ENCODE measurements around the gene CLN3.

The CLN3 gene

GRCh38 chr16:28537076-28537475 is 45.2 kb upstream of the CLN3 start:
- H3K27ac ChIP-seq (ENCODE audit: low read depth, low read length) = no peak overlapping the region
- no peaks in the 10 kb centered on the region for H3K36me3 ChIP-seq (ENCODE audit: control insufficient read depth in 1 of 2, insufficient read depth in 2 of 2, low read length in 2 of 2)
- WGBS (ENCODE audit: extremely low coverage, insufficient coverage, insufficient read length) = no CpG with 5 or more reads among the region's 6 CpGs
- no peak for DNase-seq
- H3K4me3 ChIP-seq (ENCODE audit: low read depth, low read length) = no peak overlapping the region
- no peak overlapping the region for H3K14ac ChIP-seq (ENCODE audit: low read length)
- no peak overlapping the region for H2BK5ac ChIP-seq (ENCODE audit: low read depth, low read length, poor library complexity)
- H4K91ac ChIP-seq (ENCODE audit: low read depth, low read length) = no peak overlapping the region
- H2BK12ac ChIP-seq (ENCODE audit: low read length) = no peak overlapping the region
- H3K4me1 ChIP-seq (ENCODE audit: control insufficient read depth in 1 of 2, insufficient read depth in 2 of 2, low read length in 2 of 2) = peaks cover 4% of the 10 kb centered on the region in 2 experiments
- no peak overlapping the region for H3K18ac ChIP-seq (ENCODE audit: low read length)
- no peak overlapping the region for H3K4ac ChIP-seq (ENCODE audit: low read depth, low read length)
- H2BK120ac ChIP-seq (ENCODE audit: insufficient read depth, low read length, poor library complexity) = no peak overlapping the region
- H3K9ac ChIP-seq (ENCODE audit: low read length) = no peak overlapping the region
- H3K27me3 ChIP-seq (ENCODE audit: insufficient read depth, low read length) = no peaks in the 10 kb centered on the region
- no peak overlapping the region for H4K8ac ChIP-seq (ENCODE audit: low read depth, low read length)
- H3K79me2 ChIP-seq (ENCODE audit: control insufficient read depth, insufficient read depth, low read length, poor library complexity) = no peaks in the 10 kb centered on the region
- no peak overlapping the region for H3K4me2 ChIP-seq (ENCODE audit: low read length)
- no peak overlapping the region for H4K12ac ChIP-seq (ENCODE audit: low read depth, low read length)
- no peak overlapping the region for H2AFZ ChIP-seq (ENCODE audit: insufficient read depth, low read length, poor library complexity)
- H3K79me1 ChIP-seq (ENCODE audit: low read length) = peaks cover 10% of the 10 kb centered on the region
- no peak overlapping the region for H3K23ac ChIP-seq (ENCODE audit: low read length)
- peaks cover 4% of the 10 kb centered on the region for H3K9me3 ChIP-seq (ENCODE audit: insufficient read depth, low read depth, low read length)
- H2AK5ac ChIP-seq (ENCODE audit: low read length) = no peak overlapping the region

GRCh38 chr16:28534542-28535373 is 42.9 kb upstream of the CLN3 start:
- no peak overlapping the region for H2AFZ ChIP-seq (ENCODE audit: insufficient read depth, low read length, poor library complexity)
- no peak overlapping the region for H3K18ac ChIP-seq (ENCODE audit: low read length)
- H3K23ac ChIP-seq (ENCODE audit: low read length) = no peak overlapping the region
- no peak overlapping the region for H2BK5ac ChIP-seq (ENCODE audit: low read depth, low read length, poor library complexity)
- H4K91ac ChIP-seq (ENCODE audit: low read depth, low read length) = no peak overlapping the region
- peak; percentile 33 to 80 for DNase-seq
- H2BK120ac ChIP-seq (ENCODE audit: insufficient read depth, low read length, poor library complexity) = no peak overlapping the region
- H2BK12ac ChIP-seq (ENCODE audit: low read length) = peak overlapping the region; percentile 34
- H3K4me1 ChIP-seq (ENCODE audit: control insufficient read depth in 1 of 2, insufficient read depth in 2 of 2, low read length in 2 of 2) = peaks cover 7 to 9% of the 10 kb centered on the region in 2 experiments
- H3K4me2 ChIP-seq (ENCODE audit: low read length) = no peak overlapping the region
- H4K12ac ChIP-seq (ENCODE audit: low read depth, low read length) = no peak overlapping the region
- H3K9ac ChIP-seq (ENCODE audit: low read length) = no peak overlapping the region
- no peaks in the 10 kb centered on the region for H3K27me3 ChIP-seq (ENCODE audit: insufficient read depth, low read length)
- H3K14ac ChIP-seq (ENCODE audit: low read length) = no peak overlapping the region
- H3K36me3 ChIP-seq (ENCODE audit: control insufficient read depth in 1 of 2, insufficient read depth in 2 of 2, low read length in 2 of 2) = no peaks in the 10 kb centered on the region
- H3K27ac ChIP-seq (ENCODE audit: low read depth, low read length) = no peak overlapping the region
- peaks cover 10% of the 10 kb centered on the region for H3K79me1 ChIP-seq (ENCODE audit: low read length)
- H3K4ac ChIP-seq (ENCODE audit: low read depth, low read length) = no peak overlapping the region
- H2AK5ac ChIP-seq (ENCODE audit: low read length) = no peak overlapping the region
- H3K4me3 ChIP-seq (ENCODE audit: low read depth, low read length) = no peak overlapping the region
- peaks cover 4% of the 10 kb centered on the region for H3K9me3 ChIP-seq (ENCODE audit: insufficient read depth, low read depth, low read length)
- WGBS (ENCODE audit: extremely low coverage, insufficient coverage, insufficient read length) = no CpG with 5 or more reads among the region's 5 CpGs
- H3K79me2 ChIP-seq (ENCODE audit: control insufficient read depth, insufficient read depth, low read length, poor library complexity) = no peaks in the 10 kb centered on the region
- no peak overlapping the region for H4K8ac ChIP-seq (ENCODE audit: low read depth, low read length)

- H2BK120ac ChIP-seq (ENCODE audit: insufficient read depth, low read length, poor library complexity) = peak overlapping the region; percentile 71
- H4K8ac ChIP-seq (ENCODE audit: low read depth, low read length) = peak overlapping the region; percentile 31
- H2BK12ac ChIP-seq (ENCODE audit: low read length) = peak overlapping the region; percentile 90
- H2AK5ac ChIP-seq (ENCODE audit: low read length) = no peak overlapping the region
- H3K27ac ChIP-seq (ENCODE audit: low read depth, low read length) = peak overlapping the region; percentile 12
- no peak for DNase-seq
- H3K79me2 ChIP-seq (ENCODE audit: control insufficient read depth, insufficient read depth, low read length, poor library complexity) = peaks cover 2% of the 10 kb centered on the region
- no peak overlapping the region for H3K18ac ChIP-seq (ENCODE audit: low read length)
- H2BK5ac ChIP-seq (ENCODE audit: low read depth, low read length, poor library complexity) = peak overlapping the region; percentile 7
- peak overlapping the region; percentile 70 for H4K91ac ChIP-seq (ENCODE audit: low read depth, low read length)
- H3K14ac ChIP-seq (ENCODE audit: low read length) = peak overlapping the region; percentile 45
- peaks cover 15% of the 10 kb centered on the region for H3K79me1 ChIP-seq (ENCODE audit: low read length)
- H3K4me3 ChIP-seq (ENCODE audit: low read depth, low read length) = no peak overlapping the region
- no peaks in the 10 kb centered on the region for H3K36me3 ChIP-seq (ENCODE audit: control insufficient read depth in 1 of 2, insufficient read depth in 2 of 2, low read length in 2 of 2)
- no CpG with 5 or more reads among the region's 5 CpGs for WGBS (ENCODE audit: extremely low coverage, insufficient coverage, insufficient read length)
- H3K9me3 ChIP-seq (ENCODE audit: insufficient read depth, low read depth, low read length) = peaks cover 4% of the 10 kb centered on the region
- no peak overlapping the region for H3K9ac ChIP-seq (ENCODE audit: low read length)
- H3K4me1 ChIP-seq (ENCODE audit: control insufficient read depth in 1 of 2, insufficient read depth in 2 of 2, low read length in 2 of 2) = peaks cover 13 to 14% of the 10 kb centered on the region in 2 experiments
- H3K23ac ChIP-seq (ENCODE audit: low read length) = no peak overlapping the region
- no peak overlapping the region for H2AFZ ChIP-seq (ENCODE audit: insufficient read depth, low read length, poor library complexity)
- no peaks in the 10 kb centered on the region for H3K27me3 ChIP-seq (ENCODE audit: insufficient read depth, low read length)
- H3K4ac ChIP-seq (ENCODE audit: low read depth, low read length) = no peak overlapping the region
- no peak overlapping the region for H4K12ac ChIP-seq (ENCODE audit: low read depth, low read length)
- no peak overlapping the region for H3K4me2 ChIP-seq (ENCODE audit: low read length)
Observed at GRCh38 chr16:28532940-28533647, 41.2 kb upstream of the CLN3 start.

GRCh38 chr16:28531777-28532744 is 40.2 kb upstream of the CLN3 start:
- no peak overlapping the region for H3K23ac ChIP-seq (ENCODE audit: low read length)
- peak overlapping the region; percentile 13 for H4K91ac ChIP-seq (ENCODE audit: low read depth, low read length)
- H3K18ac ChIP-seq (ENCODE audit: low read length) = no peak overlapping the region
- H4K8ac ChIP-seq (ENCODE audit: low read depth, low read length) = peak overlapping the region; percentile 22
- H3K36me3 ChIP-seq (ENCODE audit: control insufficient read depth in 1 of 2, insufficient read depth in 2 of 2, low read length in 2 of 2) = no peaks in the 10 kb centered on the region
- peak; percentile 70 to 83 for DNase-seq
- no peak overlapping the region for H3K9ac ChIP-seq (ENCODE audit: low read length)
- peaks cover 13 to 21% of the 10 kb centered on the region in 2 experiments for H3K4me1 ChIP-seq (ENCODE audit: control insufficient read depth in 1 of 2, insufficient read depth in 2 of 2, low read length in 2 of 2)
- H3K4me3 ChIP-seq (ENCODE audit: low read depth, low read length) = no peak overlapping the region
- H3K14ac ChIP-seq (ENCODE audit: low read length) = no peak overlapping the region
- H3K27ac ChIP-seq (ENCODE audit: low read depth, low read length) = peak overlapping the region; percentile 45
- peaks cover 4% of the 10 kb centered on the region for H3K9me3 ChIP-seq (ENCODE audit: insufficient read depth, low read depth, low read length)
- H2BK5ac ChIP-seq (ENCODE audit: low read depth, low read length, poor library complexity) = no peak overlapping the region
- H2BK120ac ChIP-seq (ENCODE audit: insufficient read depth, low read length, poor library complexity) = no peak overlapping the region
- no peak overlapping the region for H2AFZ ChIP-seq (ENCODE audit: insufficient read depth, low read length, poor library complexity)
- H3K4ac ChIP-seq (ENCODE audit: low read depth, low read length) = no peak overlapping the region
- no peak overlapping the region for H3K4me2 ChIP-seq (ENCODE audit: low read length)
- no CpG with 5 or more reads among the region's 9 CpGs for WGBS (ENCODE audit: extremely low coverage, insufficient coverage, insufficient read length)
- H3K79me1 ChIP-seq (ENCODE audit: low read length) = peaks cover 18% of the 10 kb centered on the region
- no peak overlapping the region for H2BK12ac ChIP-seq (ENCODE audit: low read length)
- H3K27me3 ChIP-seq (ENCODE audit: insufficient read depth, low read length) = no peaks in the 10 kb centered on the region
- no peak overlapping the region for H2AK5ac ChIP-seq (ENCODE audit: low read length)
- no peak overlapping the region for H4K12ac ChIP-seq (ENCODE audit: low read depth, low read length)
- peaks cover 2% of the 10 kb centered on the region for H3K79me2 ChIP-seq (ENCODE audit: control insufficient read depth, insufficient read depth, low read length, poor library complexity)
